ENCODE results near the gene NT5DC3. TPM values are rescaled to one million over a fixed set of nuclear protein-coding genes. Genes with fewer than 3 reads are reported as not detected.

The NT5DC3 gene
- total RNA-seq, 1 experiment from 2014 or later = 9.5 TPM

DNA sequence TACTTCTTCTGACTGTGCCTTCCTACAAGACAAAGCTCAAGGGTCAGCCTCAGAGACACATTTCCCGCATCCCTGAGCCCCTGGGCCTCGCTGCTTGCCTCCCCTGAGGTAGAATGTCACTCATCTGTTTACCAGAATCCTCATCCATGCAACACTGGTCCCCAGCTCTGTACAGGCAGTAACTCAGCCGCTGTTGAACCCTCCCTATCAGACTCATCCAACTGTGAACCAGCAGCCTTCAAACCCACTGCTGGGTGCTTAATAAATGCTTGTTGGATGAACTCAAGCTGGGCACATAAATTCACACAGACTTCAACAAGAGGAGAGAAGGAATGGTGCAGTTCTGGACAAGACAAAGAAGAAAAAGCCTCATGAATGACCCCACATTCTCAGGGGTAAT, 6.1 kb downstream of the NT5DC3 start:
- H3K4me1 Mint-ChIP-seq (ENCODE audit: low read depth, unreplicated experiment) = peaks cover 35% of the 10 kb centered on the region
- intact Hi-C loops (cut with micrococcal nuclease; ENCODE audit: unreplicated experiment) = no loop called here

DNA sequence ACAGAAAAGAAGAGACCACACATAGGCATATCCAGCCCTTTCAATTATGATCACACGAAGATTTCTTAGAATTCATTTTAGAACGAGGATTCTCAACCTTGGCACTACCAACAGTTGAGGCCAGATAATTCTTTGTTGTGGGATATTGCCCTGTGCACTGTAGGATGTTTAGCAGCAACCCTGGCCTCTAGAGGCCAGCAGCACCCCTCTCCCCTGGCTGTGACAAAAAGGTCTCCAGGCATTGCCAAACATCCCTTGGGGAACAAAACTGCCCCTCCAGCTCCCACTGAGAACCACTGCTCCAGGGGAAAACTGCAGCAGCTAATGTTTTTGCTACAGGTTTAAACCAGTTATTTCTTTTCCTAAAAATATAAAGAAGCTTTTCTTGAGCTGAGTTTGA, 7.1 kb downstream of the NT5DC3 start:
- H3K27me3 Mint-ChIP-seq (ENCODE audit: insufficient read depth, unreplicated experiment) = no peaks in the 10 kb centered on the region
- peak in 1 of 2 experiments; percentile 8 for DNase-seq
- peaks cover 12% of the 10 kb centered on the region for H3K36me3 Mint-ChIP-seq (ENCODE audit: insufficient read depth, unreplicated experiment)
- peaks cover 25% of the 10 kb centered on the region for H3K4me1 Mint-ChIP-seq (ENCODE audit: low read depth, unreplicated experiment)
- no peak overlapping the region for H3K4me3 Mint-ChIP-seq (ENCODE audit: unreplicated experiment)
- ChIA-PET CTCF (interaction anchor here (0.6 kb wide), 1 partner anchor 36 kb away, joined by 3 read pairs; no protein-coding TSS in a partner anchor), POLR2A (no interaction called here)
- peaks cover 13% of the 10 kb centered on the region for H3K9me3 Mint-ChIP-seq (ENCODE audit: unreplicated experiment)
- no peak overlapping the region for H3K27ac Mint-ChIP-seq (ENCODE audit: unreplicated experiment)
- H3K4me1 ChIP-seq = peaks cover 25% of the 10 kb centered on the region
- peaks cover 2% of the 10 kb centered on the region; the same call in 1 of the 2 replicates for H3K36me3 ChIP-seq (ENCODE audit: control insufficient read depth, insufficient read depth, low read length)
- peaks cover 10% of the 10 kb centered on the region for H3K9me3 ChIP-seq
- no TSS peak for BruUV-seq (replicated peaks)
- TF ChIP-seq, protein P1, sequence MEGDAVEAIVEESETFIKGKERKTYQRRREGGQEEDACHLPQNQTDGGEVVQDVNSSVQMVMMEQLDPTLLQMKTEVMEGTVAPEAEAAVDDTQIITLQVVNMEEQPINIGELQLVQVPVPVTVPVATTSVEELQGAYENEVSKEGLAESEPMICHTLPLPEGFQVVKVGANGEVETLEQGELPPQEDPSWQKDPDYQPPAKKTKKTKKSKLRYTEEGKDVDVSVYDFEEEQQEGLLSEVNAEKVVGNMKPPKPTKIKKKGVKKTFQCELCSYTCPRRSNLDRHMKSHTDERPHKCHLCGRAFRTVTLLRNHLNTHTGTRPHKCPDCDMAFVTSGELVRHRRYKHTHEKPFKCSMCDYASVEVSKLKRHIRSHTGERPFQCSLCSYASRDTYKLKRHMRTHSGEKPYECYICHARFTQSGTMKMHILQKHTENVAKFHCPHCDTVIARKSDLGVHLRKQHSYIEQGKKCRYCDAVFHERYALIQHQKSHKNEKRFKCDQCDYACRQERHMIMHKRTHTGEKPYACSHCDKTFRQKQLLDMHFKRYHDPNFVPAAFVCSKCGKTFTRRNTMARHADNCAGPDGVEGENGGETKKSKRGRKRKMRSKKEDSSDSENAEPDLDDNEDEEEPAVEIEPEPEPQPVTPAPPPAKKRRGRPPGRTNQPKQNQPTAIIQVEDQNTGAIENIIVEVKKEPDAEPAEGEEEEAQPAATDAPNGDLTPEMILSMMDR (IDR thresholded peaks at IDR 0.05; ENCODE audit: insufficient read depth in 1 of 2, low read depth in 1 of 2, low read length in 1 of 2, severe bottlenecking in 1 of 2, unreplicated experiment in 1 of 2) = peak in 1 of 2 experiments; percentile 48
- intact Hi-C loops (cut with micrococcal nuclease; ENCODE audit: unreplicated experiment) = no loop called here
- no peaks in the 10 kb centered on the region for H3K27me3 ChIP-seq (replicated peaks; ENCODE audit: control insufficient read depth, insufficient read depth, low read length)
- H3K4me3 ChIP-seq (ENCODE audit: low read depth, low read length) = no peak overlapping the region

More for the DNA sequence above, 6.1 kb downstream of the NT5DC3 start:
- Histone ChIP-seq H3K27me3 (replicated peaks; ENCODE audit: control insufficient read depth, insufficient read depth, low read length) (no peaks in the 10 kb centered on the region), H3K9me3 (peaks cover 10% of the 10 kb centered on the region), H3K36me3 (ENCODE audit: control insufficient read depth, insufficient read depth, low read length) (peaks cover 2% of the 10 kb centered on the region; the same call in 1 of the 2 replicates), H3K4me3 (ENCODE audit: low read depth, low read length) (no peak overlapping the region), H3K4me1 (peaks cover 33% of the 10 kb centered on the region)
- H3K27me3 Mint-ChIP-seq (ENCODE audit: insufficient read depth, unreplicated experiment) = no peaks in the 10 kb centered on the region
- H3K36me3 Mint-ChIP-seq (ENCODE audit: insufficient read depth, unreplicated experiment) = peaks cover 15% of the 10 kb centered on the region
- ChIA-PET POLR2A (no interaction called here), CTCF (interaction anchor here (0.7 kb wide), 1 partner anchor 63 kb away, joined by 3 read pairs; no protein-coding TSS in a partner anchor)
- H3K4me3 Mint-ChIP-seq (ENCODE audit: unreplicated experiment) = no peak overlapping the region
- no TSS peak for BruUV-seq (replicated peaks)
- H3K9me3 Mint-ChIP-seq (ENCODE audit: unreplicated experiment) = peaks cover 13% of the 10 kb centered on the region
- TF ChIP-seq, protein P1 (IDR thresholded peaks at IDR 0.05; ENCODE audit: insufficient read depth in 1 of 2, low read depth in 1 of 2, low read length in 1 of 2, severe bottlenecking in 1 of 2, unreplicated experiment in 1 of 2) = no peak
- no peak for DNase-seq
- H3K27ac Mint-ChIP-seq (ENCODE audit: unreplicated experiment) = no peak overlapping the region

DNA sequence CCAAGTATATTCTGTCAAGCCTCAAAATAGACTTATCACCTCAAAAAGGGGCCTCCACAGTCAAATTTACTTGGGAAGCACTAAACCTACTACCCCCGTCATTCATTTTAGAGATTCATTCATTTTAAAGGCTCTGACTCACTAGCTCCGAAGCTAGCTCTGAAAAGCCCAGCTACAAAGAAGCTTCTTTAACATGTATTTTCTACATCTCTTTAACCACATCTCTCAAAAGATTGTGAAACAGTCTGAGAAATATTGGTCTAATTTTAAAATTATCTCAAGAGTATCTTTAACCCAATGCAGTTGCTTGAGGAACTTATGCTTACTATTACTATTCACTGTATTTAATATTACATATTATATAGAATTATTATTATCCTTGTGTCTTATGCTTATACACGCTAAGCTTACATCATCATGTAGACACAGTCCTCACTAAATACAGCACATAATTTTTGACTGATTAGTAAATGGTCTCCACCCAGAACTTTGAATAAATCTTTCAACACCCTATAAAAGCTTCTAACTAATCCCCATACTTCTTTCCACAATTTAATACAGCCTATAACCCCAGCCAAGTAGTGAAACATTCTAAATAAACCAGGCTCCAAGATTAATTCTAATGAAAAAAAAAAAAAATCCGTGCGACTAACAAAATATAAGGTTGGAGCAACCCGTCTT, 7.8 kb downstream of the NT5DC3 start:
- Mint-ChIP-seq H3K27me3 (ENCODE audit: insufficient read depth, unreplicated experiment) (no peaks in the 10 kb centered on the region), H3K4me1 (ENCODE audit: low read depth, unreplicated experiment) (peaks cover 20% of the 10 kb centered on the region), H3K9me3 (ENCODE audit: unreplicated experiment) (peaks cover 13% of the 10 kb centered on the region), H3K27ac (ENCODE audit: unreplicated experiment) (no peak overlapping the region), H3K4me3 (ENCODE audit: unreplicated experiment) (no peak overlapping the region), H3K36me3 (ENCODE audit: insufficient read depth, unreplicated experiment) (peaks cover 12% of the 10 kb centered on the region)
- ChIA-PET CTCF (interaction anchor here (0.6 kb wide), 1 partner anchor 37 kb away, joined by 3 read pairs; no protein-coding TSS in a partner anchor), POLR2A (no interaction called here)
- Histone ChIP-seq H3K4me1 (peaks cover 18% of the 10 kb centered on the region), H3K9me3 (peaks cover 10% of the 10 kb centered on the region), H3K4me3 (ENCODE audit: low read depth, low read length) (no peak overlapping the region), H3K36me3 (ENCODE audit: control insufficient read depth, insufficient read depth, low read length) (peaks cover 2% of the 10 kb centered on the region; the same call in 1 of the 2 replicates), H3K27me3 (replicated peaks; ENCODE audit: control insufficient read depth, insufficient read depth, low read length) (no peaks in the 10 kb centered on the region)
- intact Hi-C loops (cut with micrococcal nuclease; ENCODE audit: unreplicated experiment) = no loop called here
- TF ChIP-seq, protein P1 (IDR thresholded peaks at IDR 0.05; ENCODE audit: insufficient read depth in 1 of 2, low read depth in 1 of 2, low read length in 1 of 2, severe bottlenecking in 1 of 2, unreplicated experiment in 1 of 2) = no peak
- DNase-seq = no peak
- no TSS peak for BruUV-seq (replicated peaks)
